ENCODE data around the gene ACADSB. TPM values are rescaled to one million over a fixed set of nuclear protein-coding genes. Genes with fewer than 3 reads are reported as not detected.

ACADSB gene
- 65.3 TPM for total RNA-seq
- long read RNA-seq, full-length matches to known transcripts: 23 of 38 reads
- long read RNA-seq, partial matches to known transcripts: 2 of 38 reads
- long read RNA-seq, other reads (novel, unspliced or antisense): 13 of 38 reads

DNA sequence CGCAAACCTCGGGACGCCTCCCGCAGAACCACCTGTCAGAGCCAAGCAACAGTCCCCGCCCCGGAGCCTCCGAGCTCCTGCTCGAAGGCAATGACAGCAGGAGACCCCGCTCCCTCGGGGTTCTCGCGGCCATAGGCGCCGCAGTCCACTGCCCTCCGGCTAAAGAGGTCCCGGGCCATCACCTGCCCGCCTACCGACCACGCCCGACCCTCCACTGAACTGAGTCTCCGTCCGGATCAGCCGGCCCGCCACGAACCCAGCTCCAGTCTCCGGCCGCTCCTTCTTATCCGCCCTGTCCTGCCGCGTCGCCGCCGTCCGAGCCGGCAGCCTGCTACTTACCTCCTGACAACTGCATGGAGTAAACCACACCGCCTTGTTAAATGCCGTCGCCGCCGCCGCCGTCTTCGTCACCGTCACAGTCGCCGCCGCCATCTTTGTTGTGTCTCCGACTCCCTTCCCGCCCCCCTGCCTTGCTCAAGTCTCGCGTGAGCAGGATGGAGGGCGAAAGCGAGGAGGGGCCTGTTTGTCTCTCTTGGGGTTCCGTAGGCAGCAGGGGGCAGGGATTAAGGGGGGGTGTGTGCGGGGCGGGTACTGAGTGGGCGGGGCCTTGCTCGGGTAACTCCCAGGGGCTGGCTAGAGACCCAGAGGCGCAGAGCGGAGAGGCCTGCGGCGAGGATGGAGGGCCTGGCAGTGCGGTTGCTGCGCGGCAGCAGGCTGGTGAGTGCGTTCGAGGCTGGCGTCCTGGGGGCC lies at the start of gene ACADSB, which contains the start of gene IKZF5:
TSS of gene ACADSB (plus strand) at position 652 of the 750 bp plus-strand sequence. CDS start at position 676, 24 bp downstream.
TSS of gene IKZF5 (minus strand) at position 441 of the 750 bp plus-strand sequence. CDS start 10,170 bp downstream, outside the sequence.
- intact Hi-C loops (cut with DNase I): loop anchor here (1.0 to 5.0 kb wide), 3 partner anchors 28 to 144 kb away; partner anchors contain the start of genes BUB3, C10orf88 and PSTK
- DNase-seq (ENCODE audit: low spot score): peak; percentile 98

DNA sequence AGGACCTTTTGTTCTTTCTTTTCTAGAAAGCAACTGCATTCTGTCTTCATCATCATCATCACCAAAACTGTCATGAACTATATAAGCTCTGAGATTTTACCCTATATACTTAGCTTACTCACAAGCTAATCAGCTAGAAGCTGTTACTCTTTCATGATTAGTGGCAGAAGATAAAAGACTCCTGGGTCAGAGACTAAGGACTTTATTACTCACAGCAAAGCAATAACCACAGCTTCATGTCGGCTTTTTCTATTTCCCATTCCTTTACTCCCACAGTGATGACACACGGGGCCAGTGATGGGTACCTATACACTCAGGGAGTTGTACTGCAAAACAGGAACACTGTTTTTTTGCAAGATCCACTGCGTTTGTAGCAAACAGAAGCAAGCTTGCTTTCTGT lies 46.4 kb upstream of the ACADSB start:
- intact Hi-C loops (cut with DNase I): no loop called here
- no peak for DNase-seq (ENCODE audit: low spot score)

DNA sequence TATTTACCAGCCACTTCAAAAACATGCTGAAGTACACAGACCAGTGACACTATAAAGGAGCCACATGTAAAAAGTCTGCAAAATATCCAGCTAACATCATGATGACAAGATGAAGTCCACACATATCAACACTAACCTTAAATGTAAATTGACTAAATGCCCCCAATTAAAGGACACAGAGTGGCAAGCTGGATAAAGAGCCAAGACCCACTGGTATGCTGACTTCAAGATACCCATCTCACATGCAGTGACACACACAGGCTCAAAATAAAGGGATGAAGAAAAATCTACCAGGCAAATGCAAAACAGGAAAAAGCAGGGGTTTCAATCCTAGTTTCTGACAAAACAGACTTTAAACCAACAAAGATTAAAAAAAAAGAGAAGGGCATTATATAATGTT lies 41.9 kb upstream of the ACADSB start:
- DNase-seq (ENCODE audit: low spot score): no peak
- intact Hi-C loops (cut with DNase I): no loop called here

DNA sequence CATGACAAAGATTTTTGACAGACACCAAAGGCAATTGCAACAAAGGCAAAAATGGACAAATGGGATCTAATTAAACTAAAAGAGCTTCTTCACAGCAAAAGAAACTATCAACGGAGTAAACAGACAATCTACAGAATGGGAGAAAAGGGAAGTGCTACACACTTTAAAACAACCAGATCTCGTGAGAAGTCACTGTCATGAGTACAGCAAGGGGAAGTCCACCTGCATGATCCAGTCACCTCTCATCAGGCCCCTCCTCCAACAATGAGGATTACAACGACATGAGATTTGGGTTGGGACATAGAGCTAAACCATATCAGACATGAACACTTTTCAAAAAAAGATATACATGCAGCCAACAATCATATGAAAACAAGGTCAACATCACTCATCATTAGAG lies 40.1 kb upstream of the ACADSB start:
- intact Hi-C loops (cut with DNase I): no loop called here
- no peak for DNase-seq (ENCODE audit: low spot score)

DNA sequence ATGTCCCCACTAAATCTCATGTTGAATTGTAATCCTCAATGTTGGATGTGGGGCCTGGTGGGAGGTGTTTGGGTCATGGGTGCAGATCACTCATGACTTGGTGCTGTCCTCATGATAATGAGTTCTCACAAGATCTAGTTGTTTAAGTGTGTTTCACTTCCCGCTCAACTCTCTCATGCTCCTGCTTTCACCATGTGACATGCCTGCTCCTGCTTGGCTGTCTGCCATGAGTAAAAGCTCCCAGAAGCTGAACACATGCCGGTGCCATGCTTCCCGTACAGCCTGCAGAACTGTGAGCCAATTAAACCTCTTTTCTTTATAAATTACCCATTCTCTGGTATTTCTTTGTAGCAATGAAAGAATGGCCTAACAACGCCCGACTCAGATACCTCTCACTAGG lies 34.8 kb upstream of the ACADSB start:
- intact Hi-C loops (cut with DNase I): no loop called here

DNA sequence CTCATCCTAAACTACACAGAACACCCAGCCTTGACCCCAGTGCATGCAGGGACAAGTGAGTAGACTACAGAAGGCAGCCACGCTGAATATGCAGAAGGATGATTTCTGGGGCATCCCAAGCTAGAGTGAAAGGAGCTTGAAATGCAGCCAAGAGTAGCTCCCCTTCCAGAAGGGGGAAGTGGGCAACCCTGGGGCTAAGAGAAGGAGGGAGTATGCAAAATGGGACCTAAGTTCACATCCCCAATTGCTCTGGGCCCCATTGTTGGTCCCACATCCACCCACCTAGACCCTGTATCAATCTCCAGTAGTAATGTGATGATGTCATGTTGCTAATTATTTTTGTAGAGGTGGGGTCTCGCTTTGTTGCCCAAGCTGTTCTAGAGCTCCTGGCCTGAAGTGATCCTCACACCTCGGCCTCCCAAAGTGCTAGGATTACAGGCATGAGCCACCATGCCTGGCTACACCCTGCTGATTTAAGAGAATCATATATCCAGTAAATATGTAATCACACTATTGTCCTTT lies 34.2 kb upstream of the ACADSB start:
- no peak for DNase-seq (ENCODE audit: low spot score)
- intact Hi-C loops (cut with DNase I): no loop called here

More for the DNA sequence above, 34.8 kb upstream of the ACADSB start:
- DNase-seq (ENCODE audit: low spot score): no peak

DNA sequence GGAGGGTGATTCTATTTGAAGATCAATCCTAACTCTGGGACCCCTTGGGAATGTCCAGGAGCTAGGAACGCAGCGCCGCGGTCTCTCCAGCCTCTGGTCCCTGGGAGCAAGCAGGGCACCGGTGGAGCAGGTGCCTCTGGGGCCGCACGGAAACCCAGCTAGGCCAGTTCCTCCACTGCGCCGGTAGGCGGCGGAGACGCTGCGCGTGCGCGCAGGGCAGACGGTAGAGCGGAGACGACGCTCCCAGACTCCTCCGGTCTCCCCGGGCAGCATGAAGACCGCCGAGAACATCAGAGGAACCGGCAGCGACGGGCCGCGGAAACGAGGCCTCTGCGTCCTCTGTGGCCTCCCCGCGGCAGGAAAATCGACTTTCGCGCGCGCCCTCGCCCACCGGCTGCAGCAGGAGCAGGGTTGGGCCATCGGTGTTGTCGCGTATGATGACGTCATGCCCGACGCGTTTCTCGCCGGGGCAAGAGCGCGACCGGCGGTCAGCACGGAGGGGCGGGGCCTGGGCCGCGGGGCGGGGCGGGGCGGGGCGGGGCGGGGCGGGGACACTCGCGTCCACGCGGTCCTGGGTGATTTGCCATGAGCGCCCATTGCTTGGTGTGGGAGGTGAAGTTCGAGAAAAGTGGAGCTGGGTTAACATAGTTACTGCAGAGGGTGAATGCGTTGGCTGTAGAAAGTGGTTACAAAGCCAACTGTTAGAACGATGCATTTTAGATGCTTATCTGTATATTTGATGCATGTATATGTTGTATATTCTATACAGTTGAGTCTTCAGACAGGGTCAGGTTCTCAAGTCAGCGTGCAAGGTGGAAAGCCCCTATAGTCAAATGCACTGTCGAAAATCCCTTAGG lies 28.4 kb upstream of the ACADSB start, which contains the start of gene PSTK:
TSS of gene PSTK (plus strand) at position 193 of the 857 bp plus-strand sequence. CDS start at position 272, 79 bp downstream.
- intact Hi-C loops (cut with DNase I): loop anchor here (1.0 kb wide), 1 partner anchor 28 kb away; the partner anchor contains the start of gene IKZF5
- DNase-seq (ENCODE audit: low spot score): peak; percentile 95

DNA sequence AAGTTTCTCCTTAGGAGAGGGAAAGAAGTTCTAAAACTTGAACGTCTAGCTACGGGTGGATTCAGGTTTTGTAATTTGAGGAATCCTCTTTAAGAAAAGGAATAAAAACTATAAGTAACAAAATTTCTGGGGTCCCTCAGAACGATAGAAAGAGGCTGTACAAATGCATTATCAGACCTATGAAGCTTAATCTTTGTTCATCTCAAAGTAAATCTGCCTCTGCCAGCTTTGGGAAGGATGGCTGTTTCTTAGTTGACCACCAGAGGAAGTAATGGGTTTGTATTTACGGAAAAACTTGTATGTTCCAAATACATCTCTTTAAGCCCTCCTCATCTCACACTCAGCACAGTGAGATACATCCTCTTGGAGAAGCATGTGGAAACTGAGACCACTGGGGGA lies 27.7 kb upstream of the ACADSB start:
- intact Hi-C loops (cut with DNase I): no loop called here
- no peak for DNase-seq (ENCODE audit: low spot score)

DNA sequence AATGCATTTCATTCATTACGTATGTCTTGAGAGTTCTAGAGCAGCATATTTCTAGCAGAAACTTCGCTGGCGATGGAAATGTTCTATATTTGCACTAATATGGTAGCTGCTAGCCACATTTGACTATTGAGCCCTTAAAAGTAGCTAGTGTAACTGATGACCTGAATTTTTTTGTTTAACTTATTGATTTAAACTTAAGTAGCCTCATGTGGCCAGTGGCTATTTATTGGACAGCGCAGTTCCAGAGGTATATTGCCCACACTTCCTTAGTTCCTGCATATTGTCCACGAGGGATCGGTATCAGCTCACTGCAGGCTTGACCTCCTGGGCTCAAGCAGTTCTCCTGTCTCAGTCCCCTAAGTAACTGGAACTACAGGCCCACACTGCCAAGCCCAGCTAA lies 24.9 kb upstream of the ACADSB start:
- intact Hi-C loops (cut with DNase I): no loop called here
- no peak for DNase-seq (ENCODE audit: low spot score)

DNA sequence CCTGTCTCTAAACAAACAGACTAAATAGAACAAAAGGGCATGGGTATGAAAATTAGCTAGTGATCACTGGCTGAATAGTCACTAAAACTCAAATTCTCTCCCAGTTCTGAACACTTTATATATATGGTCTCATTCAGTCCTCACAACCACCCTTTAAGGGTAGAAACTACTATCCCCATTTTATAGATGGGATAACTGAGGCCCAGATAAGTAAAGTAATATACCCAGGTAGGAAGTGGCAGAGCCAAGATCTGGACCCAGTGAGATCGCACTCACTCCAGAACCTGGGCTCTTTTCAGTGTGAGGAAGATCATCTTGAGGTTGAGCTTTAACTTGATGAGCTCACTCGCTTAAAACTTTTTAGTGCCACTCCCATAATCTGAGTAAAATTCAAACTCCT lies 24.1 kb upstream of the ACADSB start:
- intact Hi-C loops (cut with DNase I): no loop called here

DNA sequence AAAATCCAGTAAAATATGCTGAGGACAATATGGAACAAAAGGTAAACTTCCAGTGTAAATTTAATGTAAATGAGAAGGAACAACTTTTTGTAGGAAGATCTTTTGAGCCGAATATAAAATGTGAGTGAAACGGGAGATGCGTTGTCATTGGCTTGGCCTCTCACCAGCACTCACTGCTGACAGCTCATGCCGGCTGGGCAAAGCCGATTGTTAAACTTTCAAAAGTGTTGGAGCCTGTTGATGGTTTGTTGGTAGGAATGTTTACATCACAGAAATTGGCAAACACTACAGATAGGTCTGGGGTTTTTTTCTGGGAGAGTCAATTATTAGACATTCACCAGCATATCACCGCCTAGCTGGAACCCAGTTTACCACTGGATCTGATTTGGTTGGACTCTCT lies 22.5 kb upstream of the ACADSB start:
- no peak for DNase-seq (ENCODE audit: low spot score)
- intact Hi-C loops (cut with DNase I): no loop called here

More for the DNA sequence above, 24.1 kb upstream of the ACADSB start:
- DNase-seq (ENCODE audit: low spot score): no peak

DNA sequence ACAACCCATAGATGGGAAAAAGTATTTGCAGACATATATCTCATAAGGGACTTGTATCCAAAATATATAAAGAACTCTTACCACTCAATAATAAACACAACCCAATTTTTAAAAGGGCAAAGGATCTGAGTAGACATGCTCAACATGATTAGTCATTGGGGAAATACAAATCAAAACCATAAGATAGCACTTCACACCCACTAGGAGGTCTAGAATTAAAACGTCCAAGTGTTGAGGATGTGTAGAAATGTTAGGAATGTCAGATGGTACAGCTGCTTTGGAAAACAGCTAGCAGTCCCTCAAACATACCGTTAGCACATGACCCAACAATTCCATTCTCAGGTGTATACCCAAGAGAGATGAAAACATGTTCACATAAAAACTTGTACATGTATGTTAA lies 20.3 kb upstream of the ACADSB start:
- intact Hi-C loops (cut with DNase I): no loop called here
- no peak for DNase-seq (ENCODE audit: low spot score)

DNA sequence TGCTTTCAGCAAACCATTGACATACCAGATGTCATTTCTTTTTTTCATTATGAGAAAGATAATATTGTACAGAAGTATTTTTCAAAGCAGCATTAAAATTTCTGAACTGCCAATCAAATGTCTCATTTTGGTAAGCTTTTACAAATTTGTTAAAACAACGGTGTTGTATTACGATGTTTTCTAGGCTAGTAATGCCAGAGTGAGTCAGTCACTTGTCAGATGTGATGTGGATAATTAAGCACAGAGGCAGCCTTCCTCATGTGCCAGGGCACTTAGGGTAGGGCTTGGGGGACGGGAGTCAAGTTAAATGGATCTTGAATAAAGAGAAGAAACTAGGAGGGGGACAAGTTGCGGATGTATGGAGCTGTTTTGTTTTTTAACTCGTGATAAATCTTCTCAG lies 18.5 kb upstream of the ACADSB start:
- intact Hi-C loops (cut with DNase I): no loop called here

DNA sequence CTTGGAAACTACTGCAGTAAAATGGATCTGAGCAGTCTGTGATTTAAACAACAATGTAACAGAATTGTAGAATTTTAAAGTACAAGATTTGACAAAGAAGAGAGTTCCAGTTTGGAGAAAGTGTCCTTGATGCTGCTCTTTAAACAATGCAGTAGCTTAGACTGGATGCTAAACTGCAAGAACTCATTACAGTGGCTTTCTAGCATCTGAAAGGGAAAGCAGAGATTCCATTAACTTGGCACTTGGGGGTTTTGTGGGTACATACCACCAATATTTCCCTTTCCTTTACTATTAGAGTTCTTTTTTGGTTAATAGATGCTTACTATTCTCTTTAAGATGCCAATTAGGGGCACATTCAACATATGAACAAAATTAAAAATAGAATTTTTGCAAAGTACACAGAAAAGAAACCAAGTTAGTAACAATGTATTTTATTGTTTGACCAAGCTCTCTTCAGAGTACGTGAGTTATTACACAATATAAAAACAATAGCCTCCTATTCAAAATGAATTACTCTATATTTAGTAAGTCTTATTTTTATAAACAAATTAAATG lies 16.7 kb upstream of the ACADSB start:
- intact Hi-C loops (cut with DNase I): no loop called here
- no peak for DNase-seq (ENCODE audit: low spot score)

More for the DNA sequence above, 18.5 kb upstream of the ACADSB start:
- DNase-seq (ENCODE audit: low spot score): no peak

DNA sequence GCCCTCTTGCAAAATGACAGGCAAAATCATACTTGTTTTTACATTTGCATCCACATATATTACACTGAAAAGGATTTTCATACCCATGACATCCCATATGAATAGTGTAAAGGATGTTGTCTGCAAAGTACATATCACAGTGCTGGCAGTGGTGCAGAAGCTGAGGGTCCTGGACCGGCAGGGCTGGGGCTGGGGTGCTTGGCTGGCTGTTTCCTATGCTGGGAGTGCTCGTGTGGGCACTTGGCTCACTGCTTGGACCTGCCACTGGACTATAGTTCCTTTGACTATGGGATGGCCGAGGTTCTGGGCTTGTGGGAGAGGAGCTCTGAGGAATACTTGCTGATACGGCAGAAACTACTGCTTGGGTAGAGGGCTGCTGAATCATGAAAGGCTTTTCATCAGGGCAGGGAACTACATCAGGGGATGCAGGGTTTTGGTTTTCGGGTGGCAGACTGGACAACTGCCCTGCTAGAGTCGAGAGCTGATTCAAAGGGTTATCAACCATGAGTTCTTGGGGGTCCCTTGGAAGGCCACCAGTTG lies 14.9 kb upstream of the ACADSB start:
- no peak for DNase-seq (ENCODE audit: low spot score)
- intact Hi-C loops (cut with DNase I): no loop called here

DNA sequence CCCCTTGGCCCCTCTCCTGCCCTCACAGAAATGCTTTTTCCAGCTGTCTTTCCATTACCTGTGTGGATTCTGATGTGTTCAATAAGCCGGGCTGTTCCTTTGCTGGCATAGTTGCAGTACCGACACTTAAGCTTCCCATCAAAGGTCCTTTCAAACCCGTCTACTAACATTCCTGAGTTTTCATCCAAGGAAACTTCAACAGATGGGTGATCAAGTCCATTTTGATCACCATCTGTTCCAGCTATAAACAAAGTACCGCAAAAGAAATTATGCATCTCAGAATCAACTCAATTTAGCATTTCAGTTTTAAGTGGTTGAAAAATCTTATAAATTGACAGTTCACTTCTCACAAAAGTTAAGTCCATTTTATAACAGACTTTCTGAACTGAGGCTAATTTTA lies 12.9 kb upstream of the ACADSB start:
- DNase-seq (ENCODE audit: low spot score): no peak
- intact Hi-C loops (cut with DNase I): no loop called here

DNA sequence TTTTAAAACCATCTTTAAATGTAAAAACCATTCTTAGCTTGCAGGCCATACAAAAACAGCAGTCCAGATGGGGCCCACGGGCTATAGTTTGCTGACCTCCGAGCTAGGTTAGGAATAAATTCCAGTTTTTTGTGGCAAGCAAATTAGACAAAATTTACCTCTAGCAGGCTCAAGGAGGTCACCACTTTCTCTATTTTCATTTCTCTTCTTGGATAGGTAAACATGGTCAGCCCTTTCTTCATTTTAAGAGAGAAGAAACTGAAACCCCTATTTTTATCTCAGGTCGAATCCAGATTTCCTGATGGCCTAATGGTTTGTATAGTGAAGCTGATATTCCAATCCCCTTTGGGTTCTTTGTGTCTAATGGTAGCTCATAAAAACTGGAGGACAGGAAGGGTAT lies 10.9 kb upstream of the ACADSB start:
- no peak for DNase-seq (ENCODE audit: low spot score)
- intact Hi-C loops (cut with DNase I): no loop called here

DNA sequence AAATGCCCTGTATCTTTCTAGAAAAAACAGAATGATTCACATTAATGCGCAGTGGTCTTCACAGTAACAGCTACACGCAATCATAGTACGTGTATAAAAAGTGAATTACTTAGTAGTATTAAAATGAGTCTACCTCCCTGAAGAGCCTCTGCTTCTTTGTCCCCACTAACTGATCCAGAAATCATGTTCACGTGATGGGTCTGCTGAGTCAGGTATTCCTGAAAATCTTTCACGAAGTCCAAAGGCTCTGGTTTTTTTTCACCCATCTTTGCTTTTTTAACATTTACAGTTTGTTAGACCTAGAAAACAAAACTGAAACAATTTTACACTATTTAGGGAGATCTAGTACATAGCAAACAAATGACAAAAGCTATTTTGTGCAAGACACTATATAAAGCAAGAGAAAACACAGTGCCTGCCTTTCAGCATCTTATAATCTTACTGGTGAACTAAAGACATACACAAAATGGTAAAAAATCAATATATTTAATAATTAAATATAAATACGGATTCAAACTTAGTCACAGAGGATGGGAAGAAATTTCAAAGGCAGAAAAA lies 10.4 kb upstream of the ACADSB start:
- DNase-seq (ENCODE audit: low spot score): no peak
- intact Hi-C loops (cut with DNase I): no loop called here

DNA sequence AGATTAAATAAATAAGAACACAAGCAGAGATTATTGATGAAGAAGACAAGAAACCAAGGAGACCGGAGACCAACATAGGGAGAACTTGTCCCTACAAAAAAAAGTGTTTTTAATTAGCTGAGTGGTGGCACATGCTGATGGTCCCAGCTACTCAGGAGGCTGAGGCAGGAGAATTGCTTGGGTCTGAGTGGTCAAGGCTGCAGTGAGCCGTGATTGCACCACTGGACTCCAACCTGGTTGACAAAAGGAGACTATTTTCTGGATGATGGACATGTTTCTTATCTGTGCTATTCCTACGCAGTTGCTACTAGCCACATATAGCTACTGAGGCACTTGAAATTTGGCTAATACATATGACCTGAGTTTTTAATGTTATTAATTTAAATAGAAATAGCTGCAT lies 9.9 kb upstream of the ACADSB start:
- intact Hi-C loops (cut with DNase I): no loop called here
- no peak for DNase-seq (ENCODE audit: low spot score)

Data from cardiac septum (tissue), 1 donor.